ENCODE data around the gene PHTF2.
"Not testable (repeated sequence)": the region's sequence is repeated elsewhere in the genome, so short reads cannot be mapped to it uniquely, and the experiment has no call there.

Gene PHTF2

GRCh38 chr7:77798394-77799077 is at the start of gene PHTF2, which contains the start of gene TMEM60:
Gene PHTF2, plus strand, starts transcription at chr7:77798773.
Gene TMEM60, minus strand, starts transcription at chr7:77798434. Its CDS starts 4,061 bp downstream, at chr7:77794373.
- peak; percentile 87 to 88 (median 88) for DNase-seq (ENCODE audit: low read depth in 3 of 3)

DNA sequence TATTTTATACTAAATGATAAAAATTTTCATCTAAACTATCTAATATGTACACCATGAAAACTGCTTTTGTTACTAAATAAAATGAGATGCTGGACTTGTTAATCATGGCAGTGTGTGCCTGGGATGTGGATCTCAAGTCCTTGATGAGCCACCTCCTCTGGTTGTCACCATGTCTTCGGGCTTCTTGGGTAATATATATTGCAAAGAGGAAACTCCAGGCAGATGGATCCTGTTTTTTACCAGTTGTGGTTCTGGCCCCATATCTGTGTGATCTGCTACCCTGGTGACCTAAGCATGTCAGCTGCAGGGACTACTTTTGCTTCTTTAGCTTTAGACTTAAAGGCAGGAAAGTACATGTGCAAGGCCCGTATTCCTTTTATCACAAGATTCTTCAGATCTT is 46.6 kb upstream of the PHTF2 start:
- DNase-seq (ENCODE audit: low read depth in 3 of 3) = no peak

DNA sequence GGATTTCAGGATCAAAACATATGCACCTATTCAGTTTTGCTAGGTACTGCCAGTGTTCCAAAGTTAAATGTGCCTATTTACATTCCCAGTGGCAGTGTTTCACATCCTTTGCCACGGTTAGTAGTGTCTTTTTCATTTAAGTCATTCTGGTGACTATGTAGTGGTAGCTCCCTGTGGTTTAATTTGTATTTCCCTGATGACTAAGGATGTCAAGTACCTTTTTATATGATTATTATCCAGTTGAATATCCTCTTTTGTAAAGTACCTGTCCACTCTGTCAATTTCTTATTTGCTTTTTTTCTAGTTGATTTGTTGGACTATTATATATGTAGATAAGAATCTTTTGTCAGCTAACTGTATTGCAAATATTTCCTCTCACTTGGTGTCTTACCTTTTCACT is 45.4 kb upstream of the PHTF2 start:
- no peak for DNase-seq (ENCODE audit: low read depth in 3 of 3)

DNA sequence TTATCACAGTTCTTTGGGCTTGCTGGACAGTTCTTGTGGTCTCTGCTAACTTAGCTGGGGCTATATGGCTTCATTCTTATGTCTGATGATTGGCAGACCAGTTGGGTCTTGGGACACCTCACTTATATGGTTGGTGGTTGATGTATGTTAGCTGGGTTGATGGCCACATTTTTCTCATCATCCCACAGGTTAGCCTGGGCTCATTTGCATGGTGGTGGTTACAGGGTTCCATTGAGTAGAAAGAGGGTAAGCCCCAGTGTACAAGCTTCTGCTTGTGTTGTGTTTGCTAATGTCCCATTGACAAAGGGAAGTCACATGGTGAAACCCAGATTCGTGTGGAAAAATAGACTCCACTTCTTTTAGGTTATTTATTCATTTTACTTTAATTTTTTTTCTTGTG is 41.0 kb upstream of the PHTF2 start:
- no peak for DNase-seq (ENCODE audit: low read depth in 3 of 3)

GRCh38 chr7:77759294-77759889 is 39.2 kb upstream of the PHTF2 start:
- peak; percentile 16 to 66 (median 60) for DNase-seq (ENCODE audit: low read depth in 3 of 3)

- DNase-seq (ENCODE audit: low read depth in 3 of 3) = no peak
Observed at GRCh38 chr7:77760809-77761453, 37.6 kb upstream of the PHTF2 start.

GRCh38 chr7:77765481-77765880 is 33.1 kb upstream of the PHTF2 start:
- DNase-seq (ENCODE audit: low read depth in 3 of 3) = no peak

DNA sequence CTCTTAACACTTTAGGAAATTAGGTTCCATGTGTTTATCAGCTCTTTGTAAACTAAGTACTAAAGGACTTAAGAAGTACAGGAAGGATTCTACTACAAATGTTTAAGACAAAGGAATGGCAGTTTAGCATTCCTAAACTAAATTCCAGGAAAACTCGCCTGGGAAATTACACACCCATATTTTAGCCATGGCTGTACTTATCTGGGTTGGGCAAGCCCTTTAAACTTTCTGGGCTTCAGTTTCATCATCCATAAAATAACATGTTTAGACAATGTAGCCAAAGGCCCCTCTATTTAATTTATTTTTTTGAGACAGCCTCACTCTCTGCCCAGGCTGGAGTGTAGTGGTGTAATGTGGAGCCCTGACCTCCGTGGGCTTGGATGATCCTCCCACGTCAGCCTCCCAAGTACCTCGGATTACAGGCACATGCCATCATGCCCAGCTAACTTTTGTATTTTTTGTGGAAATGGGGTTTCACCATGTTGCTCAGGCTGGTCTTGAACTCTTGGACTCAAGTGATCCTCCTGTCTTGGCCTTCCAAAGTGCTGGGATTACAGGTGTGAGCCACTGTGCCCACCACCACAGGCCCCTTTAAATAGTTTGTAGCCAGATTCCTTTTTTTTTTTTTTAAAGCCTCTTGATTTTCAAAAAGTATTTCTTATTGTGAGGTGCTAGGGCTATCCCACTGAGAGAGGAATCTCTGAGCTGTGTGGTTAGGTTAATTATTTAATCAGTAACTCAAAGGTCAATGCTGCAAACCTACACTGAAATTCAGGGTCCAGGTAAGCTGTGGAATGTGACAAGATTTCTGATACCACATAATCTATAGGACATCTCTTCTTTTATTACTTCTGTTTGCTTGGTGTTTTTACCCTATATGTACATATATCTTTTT is 32.4 kb upstream of the PHTF2 start:
- DNase-seq (ENCODE audit: low read depth in 3 of 3) = no peak

- DNase-seq (ENCODE audit: low read depth in 3 of 3) = no peak
Observed at GRCh38 chr7:77766801-77767605, 31.6 kb upstream of the PHTF2 start.

GRCh38 chr7:77770316-77770715 is 28.3 kb upstream of the PHTF2 start:
- DNase-seq (ENCODE audit: low read depth in 3 of 3) = no peak

- DNase-seq (ENCODE audit: low read depth in 3 of 3) = no peak
Observed at GRCh38 chr7:77771901-77772300, 26.7 kb upstream of the PHTF2 start.

DNA sequence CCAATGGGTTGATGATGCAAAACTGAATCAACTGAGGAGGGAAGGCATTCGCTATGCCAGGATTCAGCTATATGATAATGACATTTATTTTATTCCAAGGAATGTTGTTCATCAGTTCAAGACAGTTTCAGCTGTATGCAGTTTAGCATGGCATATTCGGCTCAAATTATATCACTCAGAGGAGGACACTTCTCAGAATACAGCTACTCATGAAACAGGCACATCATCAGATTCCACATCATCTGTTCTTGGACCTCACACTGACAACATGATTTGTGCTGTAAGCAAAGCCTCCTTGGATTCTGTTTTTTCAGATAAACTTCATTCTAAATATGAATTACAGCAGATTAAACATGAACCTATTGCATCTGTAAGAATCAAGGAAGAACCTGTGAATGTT is 20.0 kb upstream of the PHTF2 start:
- no peak for DNase-seq (ENCODE audit: low read depth in 3 of 3)

GRCh38 chr7:77782383-77782782 is 16.2 kb upstream of the PHTF2 start:
- no peak for DNase-seq (ENCODE audit: low read depth in 3 of 3)

GRCh38 chr7:77783111-77783510 is 15.5 kb upstream of the PHTF2 start:
- DNase-seq (ENCODE audit: low read depth in 3 of 3) = no peak

DNA sequence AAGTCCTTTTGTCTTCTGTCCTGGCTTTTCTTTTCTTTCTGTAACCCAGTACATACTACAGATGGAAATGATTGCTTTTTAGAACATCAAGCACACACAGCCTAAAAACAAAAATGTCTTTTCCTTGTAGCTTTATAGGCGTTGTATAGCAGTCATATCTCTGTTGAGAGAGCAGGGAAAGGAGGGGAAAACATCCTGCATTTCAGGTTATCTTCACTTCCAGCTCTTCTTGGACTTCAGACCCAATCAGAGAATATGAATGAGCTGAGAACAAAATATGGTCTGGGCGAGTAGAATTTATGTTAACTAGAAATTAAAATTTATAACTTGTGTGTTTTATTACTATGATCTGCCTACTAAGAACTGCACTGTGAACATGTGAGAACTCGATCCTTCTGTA is 15.0 kb upstream of the PHTF2 start:
- no peak for DNase-seq (ENCODE audit: low read depth in 3 of 3)

DNA sequence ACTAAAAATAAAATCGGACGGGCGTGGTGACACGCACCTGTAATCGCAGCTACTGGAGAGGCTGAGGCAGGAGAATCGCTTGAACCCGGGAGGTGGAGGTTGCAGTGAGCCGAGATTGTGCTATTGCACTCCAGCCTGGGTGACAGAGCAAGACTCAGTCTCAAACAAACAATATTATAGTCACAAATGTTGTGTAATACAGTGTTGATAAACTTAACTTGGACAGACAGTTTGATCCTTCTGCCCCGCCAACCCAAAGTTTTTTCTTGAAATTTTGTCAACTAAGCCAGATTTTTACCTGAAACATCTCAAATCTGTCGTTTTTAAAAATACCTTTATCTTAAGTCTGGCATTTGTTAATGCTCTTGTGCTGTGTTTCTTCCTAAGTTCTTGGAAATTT is 14.1 kb upstream of the PHTF2 start:
- DNase-seq (ENCODE audit: low read depth in 3 of 3) = not testable (repeated sequence)

- no peak for DNase-seq (ENCODE audit: low read depth in 3 of 3)
Observed at GRCh38 chr7:77786018-77786417, 12.6 kb upstream of the PHTF2 start.

DNA sequence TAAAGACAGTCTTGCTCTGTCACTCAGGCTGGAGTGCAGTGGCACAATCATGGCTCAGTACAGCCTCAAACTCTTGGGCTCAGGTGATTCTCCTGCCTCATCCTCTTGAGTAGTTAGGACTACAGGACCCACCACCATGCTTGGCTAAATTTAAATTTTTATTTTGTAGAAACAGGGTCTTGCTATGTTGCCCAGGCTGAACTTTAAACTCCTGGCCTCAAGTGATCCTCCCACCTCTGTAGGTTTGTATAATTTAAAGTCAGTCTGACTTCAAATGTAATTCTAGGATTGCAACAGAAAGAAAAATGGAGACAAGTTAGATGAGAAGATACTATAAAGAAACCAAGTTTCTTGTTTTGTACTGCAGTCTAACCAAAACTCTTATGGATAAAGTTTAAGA is 11.8 kb upstream of the PHTF2 start:
- no peak for DNase-seq (ENCODE audit: low read depth in 3 of 3)

- no peak for DNase-seq (ENCODE audit: low read depth in 3 of 3)
Observed at GRCh38 chr7:77788327-77788902, 10.2 kb upstream of the PHTF2 start.

DNA sequence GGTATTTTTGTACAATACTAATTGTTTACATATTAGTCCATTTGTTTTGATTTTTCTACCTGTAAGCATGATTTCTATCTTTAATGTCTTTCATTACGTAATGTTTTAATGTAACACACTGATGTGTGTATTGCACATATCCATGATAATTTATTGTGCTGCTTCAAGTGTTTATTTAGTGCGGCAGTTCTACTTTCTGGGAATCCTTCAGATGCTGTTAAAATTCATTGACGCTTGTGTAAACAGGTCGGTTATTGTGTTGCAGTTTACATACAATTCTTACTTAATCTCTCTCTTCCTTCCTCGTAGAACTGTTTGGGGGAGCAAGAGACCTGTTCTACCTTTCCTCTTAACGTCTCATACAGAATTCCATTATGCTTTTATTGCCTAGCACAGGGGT is 7.2 kb upstream of the PHTF2 start:
- no peak for DNase-seq (ENCODE audit: low read depth in 3 of 3)

DNA sequence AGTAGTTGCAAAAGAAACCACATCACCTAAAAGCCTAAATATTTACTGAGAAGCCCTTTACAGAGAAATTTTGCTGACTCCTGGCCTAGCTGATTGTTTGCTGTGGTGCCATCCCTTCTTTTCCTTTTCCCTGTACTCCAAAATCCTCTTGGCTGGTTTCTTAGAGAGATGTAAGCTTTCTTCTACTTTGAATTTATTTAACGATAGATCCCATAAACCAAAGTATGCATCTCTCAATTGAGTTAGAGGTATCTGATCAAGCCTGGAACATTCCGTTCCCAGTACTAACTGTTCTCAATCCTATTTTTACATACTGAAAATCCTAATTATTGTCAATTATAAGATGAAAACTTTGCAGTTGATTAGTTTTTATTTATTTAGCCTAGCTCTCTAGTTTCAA is 6.6 kb upstream of the PHTF2 start:
- no peak for DNase-seq (ENCODE audit: low read depth in 3 of 3)

All from stimulated activated CD4-positive, alpha-beta T cell treated with anti-CD3 and anti-CD28 coated beads, TNF-alpha, amount 100 ng/mL, for 48 hours (primary cell).